ENCODE results near the gene GEMIN4. TPM values are rescaled to one million over a fixed set of nuclear protein-coding genes. Genes with fewer than 3 reads are reported as not detected.

GEMIN4 gene
- total RNA-seq, 1 donor from 2014 or later = 25.1 TPM

DNA sequence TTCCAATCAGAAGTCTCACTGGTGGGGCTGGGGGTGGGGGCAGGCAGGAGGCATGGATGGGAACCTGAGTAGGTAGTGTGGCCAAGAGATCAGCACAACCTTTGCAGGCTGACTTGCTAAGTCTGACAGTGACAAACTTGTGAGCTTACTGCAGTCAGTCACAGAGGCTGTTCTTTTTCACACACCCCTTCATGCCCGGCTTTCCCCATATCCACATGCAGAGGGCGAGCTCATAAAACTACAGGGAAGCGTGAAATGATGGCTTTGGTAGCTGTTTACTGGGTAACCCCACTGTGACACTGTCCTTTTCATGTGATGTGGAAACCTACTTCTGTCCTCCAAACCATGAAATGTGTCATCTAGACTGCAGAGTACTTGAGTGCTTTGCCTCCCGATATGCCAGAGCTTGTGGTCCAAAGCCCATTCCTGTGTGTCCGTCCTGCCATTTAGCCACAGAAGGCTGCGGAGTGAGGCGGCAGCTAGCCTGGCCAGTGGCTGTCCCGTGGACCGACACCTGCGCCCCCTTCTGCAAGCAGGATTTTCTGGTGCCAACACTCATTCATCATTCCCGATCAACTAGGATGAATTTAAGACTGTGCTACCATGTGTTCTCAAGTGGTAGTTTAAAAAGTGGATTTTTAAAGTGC, 9.8 kb downstream of the GEMIN4 start:
- no peak for DNase-seq (ENCODE audit: low spot score)

DNA sequence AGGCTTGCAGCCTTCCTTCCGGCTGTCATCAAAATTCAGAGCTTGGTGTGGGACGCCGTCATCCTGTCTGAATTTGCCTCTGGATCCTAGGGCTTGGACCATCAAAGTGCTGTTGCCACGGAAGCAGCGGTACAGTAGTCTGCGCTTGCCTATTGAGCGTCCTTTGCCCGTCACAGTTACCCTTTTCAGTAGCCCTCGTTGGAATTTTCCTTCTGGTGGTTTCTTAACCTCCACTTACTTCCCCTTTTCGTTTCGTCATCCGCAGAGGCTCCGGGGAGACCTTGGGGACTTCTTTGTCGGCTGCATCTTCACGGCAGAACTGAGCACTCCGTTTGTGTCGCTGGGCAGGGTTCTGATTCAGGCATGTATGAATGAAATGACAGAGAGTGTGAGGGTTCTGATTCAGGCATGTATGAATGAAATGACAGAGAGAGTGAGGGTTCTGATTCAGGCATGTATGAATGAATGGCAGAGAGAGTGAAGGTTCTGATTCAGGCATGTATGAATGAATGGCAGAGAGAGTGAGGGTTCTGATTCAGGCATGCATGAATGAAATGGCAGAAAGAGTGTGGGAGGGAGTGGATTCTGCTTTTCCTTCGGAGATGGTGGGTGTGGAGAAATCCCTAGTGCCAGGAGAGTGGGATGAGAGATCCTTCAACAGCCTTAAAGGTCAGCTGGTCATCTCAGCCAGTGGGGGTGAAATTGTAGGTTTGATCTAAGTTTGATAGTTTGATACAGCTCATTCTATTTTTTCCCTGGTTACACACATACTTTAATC, 11.6 kb downstream of the GEMIN4 start:
- DNase-seq (ENCODE audit: low spot score) = peak; percentile 23

DNA sequence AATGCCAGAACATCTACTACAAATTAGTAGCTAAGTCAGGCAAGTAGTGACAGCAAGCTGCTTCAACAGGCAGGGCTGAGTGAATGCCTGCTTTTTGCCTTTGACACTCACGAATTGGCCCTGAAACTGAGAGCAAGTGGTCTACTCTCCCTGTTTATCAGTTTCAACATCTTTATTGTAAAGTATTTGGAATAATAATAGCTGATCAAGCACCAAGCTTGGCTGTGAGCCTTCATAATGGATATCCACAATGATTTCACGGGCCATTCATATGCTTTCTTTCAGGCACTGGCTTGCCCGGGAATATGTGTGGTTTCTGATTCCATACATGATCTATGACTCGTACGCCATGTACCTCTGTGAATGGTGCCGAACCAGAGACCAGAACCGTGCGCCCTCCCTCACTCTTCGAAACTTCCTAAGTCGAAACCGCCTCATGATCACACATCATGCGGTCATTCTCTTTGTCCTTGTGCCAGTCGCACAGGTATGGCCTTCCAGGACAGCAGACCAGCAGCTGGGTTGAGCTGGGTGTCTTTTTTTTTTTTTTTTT, 14.4 kb downstream of the GEMIN4 start:
- DNase-seq (ENCODE audit: low spot score) = no peak

DNA sequence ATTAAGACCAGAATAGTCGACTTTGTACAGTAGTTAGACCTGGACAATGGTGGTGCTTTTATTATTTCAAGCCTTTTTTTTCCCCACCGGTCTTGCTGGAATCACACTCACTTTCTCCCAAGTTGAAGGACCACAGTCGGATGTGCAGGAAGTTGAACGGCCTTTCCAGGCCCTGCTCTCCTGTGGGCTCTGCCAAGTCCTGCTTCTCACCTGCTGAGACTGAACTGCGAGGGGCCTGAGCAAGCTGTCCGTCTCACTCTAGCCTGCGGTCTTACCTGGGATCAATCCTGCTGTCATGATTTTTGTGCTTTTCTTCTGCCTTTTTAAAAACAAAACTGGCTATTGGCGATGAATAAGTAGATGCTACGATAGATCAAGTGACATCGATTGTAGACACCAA, 18.3 kb downstream of the GEMIN4 start:
- DNase-seq (ENCODE audit: low spot score) = no peak

DNA sequence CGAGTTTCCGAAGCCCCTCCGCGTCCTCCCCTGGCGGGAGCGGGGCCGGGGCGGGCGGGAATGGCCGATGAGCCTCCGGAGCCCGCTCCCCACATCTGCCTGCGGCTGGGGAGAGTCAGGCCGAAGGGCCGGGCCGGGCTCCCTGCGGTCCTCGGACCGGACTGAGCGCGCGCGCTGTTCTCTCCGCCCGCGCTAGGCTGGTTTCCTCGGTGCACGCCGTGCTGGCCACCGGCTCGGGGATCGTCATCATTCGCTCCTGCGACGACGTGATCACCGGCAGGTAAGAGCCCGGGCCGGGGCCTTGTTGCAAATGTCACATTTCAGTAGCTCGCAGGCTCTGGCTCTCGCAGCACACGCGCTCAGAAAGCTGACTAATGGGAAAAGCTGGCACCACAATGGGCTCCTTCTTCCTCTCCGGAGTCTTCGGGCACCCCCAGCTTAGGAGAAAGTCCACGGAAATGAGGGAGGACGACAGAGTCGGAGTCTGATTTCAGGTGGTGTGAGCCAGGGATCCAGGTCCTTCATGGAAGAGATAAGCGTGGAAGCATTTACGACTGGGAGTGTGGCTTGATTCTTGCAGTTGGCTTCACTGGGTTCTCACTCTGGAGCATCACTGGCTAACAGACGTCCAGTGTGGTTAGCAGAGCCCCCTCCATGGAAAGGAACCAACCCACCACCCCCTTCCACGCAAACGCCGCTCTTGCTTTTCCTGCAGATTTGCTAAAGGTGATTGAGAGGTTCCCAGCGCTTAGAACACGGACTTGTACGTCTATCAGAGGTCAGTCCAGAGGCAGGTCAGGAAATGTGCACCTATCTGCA, 19.0 kb downstream of the GEMIN4 start:
- peak; percentile 49 for DNase-seq (ENCODE audit: low spot score)

DNA sequence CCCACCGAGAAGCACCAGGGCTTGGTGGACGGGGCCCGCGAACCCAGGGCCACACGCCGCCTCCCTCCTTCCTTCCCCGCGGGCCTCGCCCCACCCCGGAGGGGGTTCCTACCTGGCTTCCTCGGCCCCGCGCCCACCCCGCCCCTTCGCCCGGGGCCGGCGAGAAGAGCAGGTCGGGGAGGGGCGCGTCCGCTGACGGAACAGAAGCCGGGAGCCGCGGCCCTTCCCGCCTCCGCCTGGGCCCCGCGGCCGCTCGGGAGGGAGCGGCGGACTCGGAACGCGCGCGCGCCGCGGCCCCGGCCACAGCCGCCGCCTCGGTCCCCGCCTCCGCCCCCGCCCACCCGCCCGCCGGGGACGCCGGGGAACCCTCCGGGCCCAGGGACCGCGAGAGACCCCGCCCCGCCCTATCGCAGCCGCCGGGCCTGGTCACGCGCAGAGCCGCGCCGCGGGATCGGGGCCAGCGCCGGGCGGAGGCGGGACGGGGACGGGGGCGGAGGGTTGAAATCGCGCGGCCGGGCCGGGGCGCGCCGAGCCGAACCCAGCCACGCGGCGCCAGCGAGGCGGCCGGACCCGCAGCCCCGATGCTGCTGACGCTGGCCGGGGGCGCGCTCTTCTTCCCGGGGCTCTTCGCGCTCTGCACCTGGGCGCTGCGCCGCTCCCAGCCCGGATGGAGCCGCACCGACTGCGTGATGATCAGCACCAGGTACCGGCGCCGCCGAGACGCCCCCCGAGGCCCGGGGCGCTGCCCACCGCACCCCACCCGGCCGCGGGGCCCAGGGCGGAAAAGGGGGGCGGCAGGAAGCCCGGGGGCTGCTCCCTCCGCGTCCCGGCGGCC, 19.8 kb downstream of the GEMIN4 start, which contains the start of gene TLCD3A:
TSS of gene TLCD3A (plus strand) at position 530 of the 835 bp plus-strand sequence. CDS start at position 582, 52 bp downstream.
- peak; percentile 66 for DNase-seq (ENCODE audit: low spot score)

DNA sequence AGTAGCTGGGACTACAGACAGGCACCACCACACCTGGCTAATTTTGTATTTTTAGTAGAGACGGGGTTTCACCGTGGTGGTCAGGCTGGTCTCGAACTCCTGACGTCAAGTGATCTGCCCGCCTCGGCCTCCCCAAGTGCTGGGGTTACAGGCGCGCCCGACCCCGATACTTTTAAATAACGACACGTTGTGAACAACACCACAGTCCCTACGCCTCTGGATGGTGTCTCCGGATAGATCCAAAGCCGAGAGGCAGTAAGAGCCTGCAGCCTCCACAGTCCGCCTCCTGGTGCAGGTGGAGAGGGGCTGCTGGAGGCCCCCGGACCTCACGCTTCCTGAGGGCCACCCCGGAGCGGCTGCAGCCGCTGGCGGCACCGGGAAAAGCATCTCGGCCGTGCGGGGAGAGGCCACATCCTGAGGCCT, 20.4 kb downstream of the GEMIN4 start:
- no peak for DNase-seq (ENCODE audit: low spot score)

DNA sequence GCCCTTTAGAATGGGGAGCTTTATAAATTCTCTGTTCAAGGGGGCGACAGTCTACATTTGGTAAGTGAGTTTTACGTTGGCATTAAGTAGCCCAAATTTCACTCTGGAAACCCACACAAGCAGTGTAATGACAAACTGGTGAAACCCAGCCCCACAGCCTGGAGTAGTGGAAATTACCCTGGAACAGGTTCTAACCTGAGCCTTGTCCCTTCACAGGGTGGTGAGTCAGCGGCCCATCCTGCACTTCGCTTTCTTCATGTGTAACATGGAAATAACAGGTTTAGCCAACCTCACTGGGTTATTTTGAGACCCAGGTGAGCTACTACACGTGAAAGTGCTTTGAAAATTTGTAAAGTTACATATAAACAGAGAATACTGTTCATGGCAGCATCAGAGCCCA, 23.2 kb downstream of the GEMIN4 start:
- DNase-seq (ENCODE audit: low spot score) = no peak

DNA sequence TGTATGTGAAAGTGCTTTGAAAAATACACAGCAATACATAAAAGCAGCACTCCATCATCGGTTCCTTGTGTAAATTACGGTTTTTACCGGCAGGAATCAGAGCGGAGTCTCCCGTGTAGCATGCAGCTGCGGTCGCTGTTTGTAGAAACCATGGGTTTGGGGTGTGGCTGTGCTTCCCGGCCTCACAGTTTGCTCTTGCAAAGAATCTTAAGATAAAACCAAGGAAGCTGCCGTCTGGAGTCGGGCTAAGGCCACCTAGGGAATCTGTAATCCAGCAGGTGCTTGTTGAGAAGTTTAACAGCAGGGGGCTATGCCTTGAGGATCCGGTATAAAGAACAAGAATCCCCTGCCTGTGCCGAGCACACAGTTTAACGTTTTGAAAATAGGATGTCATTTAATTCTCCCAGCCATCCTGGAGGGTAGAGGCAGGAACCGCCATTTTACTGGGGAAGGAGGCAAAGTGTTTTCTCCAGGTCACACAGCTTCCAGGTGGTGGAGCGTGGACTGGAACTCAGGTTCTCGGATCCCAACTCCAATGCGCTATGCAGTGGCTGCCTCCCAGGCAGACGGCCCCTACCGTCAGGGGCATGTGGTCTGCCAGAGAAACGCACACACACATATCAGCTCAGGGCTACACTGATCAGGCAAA, 25.7 kb downstream of the GEMIN4 start:
- no peak for DNase-seq (ENCODE audit: low spot score)

DNA sequence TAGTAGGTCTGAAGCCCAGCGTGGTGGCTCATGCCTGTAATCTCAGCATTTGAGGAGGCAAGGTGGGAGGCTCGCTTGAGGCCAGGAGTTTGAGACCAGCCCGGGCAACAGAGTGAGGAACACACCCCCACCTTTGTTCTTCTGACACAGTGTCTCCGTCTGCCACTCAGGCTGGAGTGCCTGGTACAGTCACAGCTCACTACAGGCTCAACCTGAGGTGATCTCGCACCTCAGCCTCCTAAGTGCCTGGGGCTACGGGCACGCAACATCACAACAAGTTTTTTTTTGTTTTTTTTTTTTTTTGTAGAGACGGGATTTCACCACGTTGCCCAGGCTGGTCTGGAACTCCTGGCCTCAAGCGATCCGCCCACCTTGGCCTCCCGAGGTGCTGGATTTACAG, 26.3 kb downstream of the GEMIN4 start:
- DNase-seq (ENCODE audit: low spot score) = no peak

DNA sequence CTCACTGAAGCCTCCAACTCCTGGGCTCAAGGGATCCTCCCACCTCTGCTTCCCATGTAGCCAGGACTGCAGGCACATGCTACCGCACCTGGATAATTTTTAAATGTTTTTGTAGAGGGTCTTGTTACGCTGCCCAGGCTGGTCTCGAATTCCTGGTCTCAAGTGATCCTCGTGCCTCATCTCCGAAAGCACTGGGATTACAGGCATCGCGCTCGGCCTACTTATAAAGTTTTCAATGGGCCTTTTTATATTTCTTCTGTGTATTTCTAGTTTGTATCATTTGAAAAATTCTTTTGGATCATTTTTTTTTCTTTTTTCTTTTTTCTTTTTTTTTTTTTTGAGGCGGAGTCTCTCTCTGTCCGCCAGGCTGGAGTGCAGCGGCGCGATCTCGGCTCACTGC, 27.0 kb downstream of the GEMIN4 start:
- DNase-seq (ENCODE audit: low spot score) = no peak

DNA sequence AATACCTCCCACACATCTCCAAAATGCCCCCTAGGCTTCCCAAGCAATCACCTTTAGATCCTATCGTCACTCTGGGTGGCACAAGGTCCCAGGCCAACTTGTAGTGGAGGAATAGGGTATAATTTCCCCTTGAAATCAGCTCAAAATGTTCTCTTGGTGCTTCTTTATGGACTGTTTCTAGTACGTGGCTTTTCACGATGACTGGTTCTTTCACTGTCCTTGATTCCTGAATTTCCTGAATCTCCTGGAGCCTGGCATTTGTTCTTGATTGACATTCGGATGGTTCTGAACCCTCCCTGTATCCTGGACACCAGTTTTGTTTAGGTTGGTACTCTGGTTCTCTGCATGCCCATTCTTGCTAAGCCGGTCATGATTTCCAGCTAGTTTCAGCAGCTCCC, 30.5 kb downstream of the GEMIN4 start:
- no peak for DNase-seq (ENCODE audit: low spot score)

DNA sequence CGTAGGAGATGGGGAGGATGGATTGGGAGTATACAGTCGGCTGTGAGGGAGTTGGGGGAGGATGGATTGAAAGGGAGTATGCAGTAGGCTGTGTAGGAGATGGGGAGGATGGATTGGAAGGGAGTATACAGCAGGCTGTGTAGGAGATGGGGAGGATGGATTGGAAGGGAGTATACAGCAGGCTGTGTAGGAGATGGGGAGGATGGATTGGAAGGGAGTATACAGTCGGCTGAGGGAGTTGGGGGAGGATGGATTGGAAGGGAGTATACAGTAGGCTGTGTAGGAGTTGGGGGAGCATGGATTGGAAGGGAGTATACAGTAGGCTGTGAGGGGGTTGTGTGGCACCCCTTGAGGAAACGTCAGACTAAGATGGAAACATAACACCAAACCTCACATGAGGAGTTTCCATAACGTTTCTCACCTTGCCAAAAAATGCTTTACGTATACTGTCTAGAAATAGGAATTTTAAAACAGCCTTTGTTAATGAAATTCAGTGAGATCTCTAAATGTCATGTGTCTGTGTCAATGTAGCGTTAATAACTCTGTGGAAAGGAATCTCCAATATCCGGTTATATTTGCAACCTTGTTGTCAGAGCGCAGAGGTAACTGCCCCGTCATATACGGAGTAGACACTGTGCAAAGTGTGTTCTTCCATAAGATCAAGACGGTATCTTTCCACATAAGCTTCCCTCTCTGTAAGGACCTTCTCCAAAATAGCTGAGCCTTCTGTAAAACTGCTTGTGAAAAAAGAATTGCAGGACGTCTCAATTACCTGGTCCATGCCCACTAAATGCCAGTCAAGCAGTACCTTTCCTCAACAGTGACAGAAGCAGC, 31.1 kb downstream of the GEMIN4 start:
- DNase-seq (ENCODE audit: low spot score) = no peak

DNA sequence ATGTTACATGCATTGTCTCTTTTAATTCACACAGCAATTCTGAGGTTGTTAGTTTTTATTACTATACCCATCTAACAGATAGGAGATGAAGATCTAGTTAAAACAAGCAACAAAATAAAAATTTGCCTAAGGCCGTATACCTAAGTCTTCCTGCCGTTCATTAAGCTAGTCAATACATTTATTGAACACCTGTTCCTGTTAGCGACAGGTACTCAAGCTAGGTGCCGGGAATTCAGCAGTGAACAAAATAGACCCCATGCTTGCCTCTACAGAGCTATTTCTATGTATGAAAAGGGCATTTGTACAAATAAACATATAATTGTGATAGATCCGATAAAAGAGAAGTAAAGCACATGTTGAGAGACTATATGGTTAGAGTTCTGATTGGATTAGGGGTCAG, 34.0 kb downstream of the GEMIN4 start:
- DNase-seq (ENCODE audit: low spot score) = no peak

DNA sequence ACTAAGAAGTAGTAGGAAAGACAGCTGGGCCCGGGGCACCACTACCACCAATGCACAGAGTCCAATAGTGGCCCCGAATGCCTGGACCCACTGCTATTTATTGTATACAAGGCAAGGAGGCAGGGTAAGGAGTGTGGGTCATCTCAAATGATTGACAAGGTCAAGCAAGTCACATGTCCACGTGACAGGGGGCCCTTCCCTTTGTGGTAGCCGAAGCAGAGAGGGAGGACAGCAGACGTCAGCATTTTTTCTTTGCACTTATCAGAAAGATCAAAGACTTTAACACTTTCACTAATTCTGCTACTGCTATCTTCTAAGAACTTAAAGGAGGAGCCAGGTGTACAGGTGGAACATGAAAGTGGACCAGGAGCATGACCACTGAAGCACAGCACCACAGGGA, 43.9 kb downstream of the GEMIN4 start:
- DNase-seq (ENCODE audit: low spot score) = no peak

DNA sequence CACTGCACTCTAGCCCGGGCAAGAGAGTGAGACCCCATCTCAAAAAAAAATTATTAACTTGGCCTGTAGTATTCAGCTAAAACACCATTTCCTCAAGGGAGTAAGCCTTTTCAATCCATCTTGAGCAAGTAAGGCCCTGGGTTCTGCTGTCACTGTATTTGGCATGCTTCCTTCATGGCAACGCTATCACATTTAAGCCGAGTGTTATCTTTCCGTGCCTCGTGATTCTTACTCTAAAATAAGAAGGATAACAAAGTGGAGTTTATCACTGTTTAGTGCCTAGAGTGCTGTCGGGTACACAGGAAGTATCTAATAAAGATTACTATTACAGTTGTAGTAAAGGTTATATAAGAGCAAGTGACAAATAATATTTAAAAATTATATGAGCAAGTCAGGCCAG, 46.2 kb downstream of the GEMIN4 start:
- no peak for DNase-seq (ENCODE audit: low spot score)

DNA sequence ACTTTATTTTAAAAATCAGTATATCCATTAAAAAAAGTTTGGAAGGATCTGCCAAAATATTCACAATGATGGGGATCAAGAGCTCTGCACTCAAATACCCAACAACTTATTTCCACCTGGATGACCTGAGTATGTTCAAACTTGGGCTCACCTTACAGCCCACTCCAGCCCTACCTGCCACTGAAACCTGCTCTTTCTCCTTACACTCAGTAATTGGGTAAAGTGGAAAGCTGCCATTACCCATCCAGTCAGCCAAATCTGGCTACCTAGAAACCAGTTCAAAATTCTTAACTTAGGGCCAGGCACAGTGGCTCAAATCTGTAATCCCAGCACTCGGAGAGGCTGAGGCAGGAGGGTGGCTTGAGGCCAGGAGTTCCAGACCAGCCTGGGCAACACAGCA, 47.1 kb downstream of the GEMIN4 start:
- DNase-seq (ENCODE audit: low spot score) = no peak

DNA sequence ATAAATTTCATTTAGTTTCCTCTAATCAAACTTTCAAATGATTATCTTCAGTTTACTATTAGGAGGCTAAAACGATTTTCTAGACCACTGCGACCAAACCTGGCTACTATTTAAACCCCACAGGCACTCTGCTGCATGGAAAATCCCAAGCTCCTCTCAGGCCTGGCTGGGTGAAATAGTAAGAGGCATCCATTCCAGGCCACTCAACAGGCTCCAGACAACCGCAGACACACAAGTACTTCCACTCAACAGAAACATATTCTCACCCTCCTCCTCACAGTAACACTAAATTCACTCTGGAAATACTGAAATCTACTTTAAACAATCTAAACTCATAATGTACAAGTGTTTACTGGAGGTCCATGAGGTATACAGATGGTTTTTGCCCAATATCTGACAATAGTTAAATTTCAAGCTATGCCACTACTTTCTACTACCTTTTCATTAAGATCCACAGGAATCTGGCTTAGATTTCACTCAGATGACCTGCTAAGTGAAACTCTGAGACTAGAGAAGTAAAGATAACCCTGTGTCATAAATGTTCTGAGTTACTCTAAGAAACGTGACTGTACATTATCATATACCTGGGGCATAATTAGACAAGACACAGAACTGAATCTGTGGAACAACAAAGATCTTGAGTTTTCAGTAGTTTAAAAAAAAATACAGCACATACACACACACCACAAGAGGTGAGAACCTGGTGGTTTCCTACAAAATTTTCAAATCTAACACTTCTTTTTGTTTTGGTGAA, 47.8 kb downstream of the GEMIN4 start:
- DNase-seq (ENCODE audit: low spot score) = no peak

All from mucosa of gallbladder (tissue), 1 donor.